GM12878 (cell line): ENCODE measurements around the gene C5orf15. TPM values are rescaled to one million over a fixed set of nuclear protein-coding genes. Genes with fewer than 3 reads are reported as not detected.

Source experiments
- ATAC-seq: fragments of 200-7000 bp; cut with Tn5 transposase; 3 replicates; pipeline ENCODE4 v1.9.1; 2020; ENCODE audit warnings: mild to moderate bottlenecking, moderate library complexity
- BruUV-seq: library from RNA; stranded (reverse); fragments of 400-500 nt; replicated peaks from 2 replicates; lab custom pipeline; 2021; lab: Mats Ljungman, UMichigan
- CTCF ChIA-PET: fragments of 300-600 bp; sonication (Branson Sonifier 250); formaldehyde crosslinking; extraction: SDS; loops from one replicate; lab custom pipeline; 2021; ENCODE audit warnings: inconsistent platforms; lab: Yijun Ruan, JAX
- POLR2A ChIA-PET: fragments of 350-600 bp; formaldehyde crosslinking; extraction: SDS; loops from one replicate; lab custom pipeline; 2021; ENCODE audit warnings: inconsistent platforms; lab: Charles Lee
- RAD21 ChIA-PET: fragments of 300-600 bp; sonication (Branson Sonifier 250); formaldehyde crosslinking; loops from one replicate; lab custom pipeline; 2023; ENCODE audit warnings: antibody characterized with exemption; ENCODE audit not compliant: unreplicated experiment; lab: Charles Lee
- SMC1A ChIA-PET: fragments of 300-600 bp; sonication (Branson Sonifier 250); formaldehyde crosslinking; loops from one replicate; lab custom pipeline; 2023; ENCODE audit not compliant: unreplicated experiment, uncharacterized antibody; lab: Charles Lee
- DNase-seq: peaks from one replicate; pipeline ENCODE4 v3.0.0-alpha.2; 2011; ENCODE audit warnings: low read depth, low spot score
- FAIRE-seq: peaks from 3 replicates; lab custom pipeline; 2011; peaks lifted over from hg19 to GRCh38; lab: Jason Lieb, UNC
- H2AFZ ChIP-seq: 2 replicates; pipeline ENCODE4 v1.6.0; 2011; ENCODE audit warnings: low read depth, low read length, control low read depth; ENCODE audit not compliant: control insufficient read depth
- H3K27ac ChIP-seq: 2 replicates; pipeline ENCODE4 v1.5.1; 2011; ENCODE audit warnings: control low read depth; ENCODE audit not compliant: control insufficient read depth, insufficient read depth
- H3K27me3 ChIP-seq, 2 experiments: replicated peaks in 1 of 2; 2 replicates each; pipeline versions ENCODE4 v1.6.0 to v1.6.1; 2011; ENCODE audit warnings: low read length in 1 of 2; ENCODE audit not compliant: control insufficient read depth in 2 of 2, insufficient read depth in 2 of 2
- H3K36me3 ChIP-seq, 2 experiments: 2 replicates each; pipeline ENCODE4 v1.5.1; 2011; ENCODE audit warnings: low read length in 1 of 2; ENCODE audit not compliant: control insufficient read depth in 2 of 2, insufficient read depth in 2 of 2
- H3K4me1 ChIP-seq: 2 replicates; pipeline ENCODE4 v1.6.1; 2011; ENCODE audit warnings: mild to moderate bottlenecking, low read length, moderate library complexity, mixed read lengths; ENCODE audit not compliant: control insufficient read depth, insufficient read depth
- H3K4me2 ChIP-seq: 2 replicates; pipeline ENCODE4 v1.6.0; 2011; ENCODE audit warnings: control low read depth; ENCODE audit not compliant: control insufficient read depth, insufficient read depth
- H3K4me3 ChIP-seq: fragments of 200-600 bp; sonication (generic); 2 replicates; pipeline ENCODE4 v1.5.1; 2016
- H3K79me2 ChIP-seq: 2 replicates; pipeline ENCODE4 v1.6.0; 2011; ENCODE audit warnings: low read length; ENCODE audit not compliant: control insufficient read depth, insufficient read depth
- H3K9ac ChIP-seq: 2 replicates; pipeline ENCODE4 v1.8.0; 2011; ENCODE audit warnings: low read length, control low read depth, mixed read lengths; ENCODE audit not compliant: control insufficient read depth, insufficient read depth
- H3K9me3 ChIP-seq: replicated peaks from 3 replicates; pipeline ENCODE4 v1.5.1; 2011; ENCODE audit warnings: mild to moderate bottlenecking, low read length; ENCODE audit not compliant: control insufficient read depth, insufficient read depth
- H4K20me1 ChIP-seq: 2 replicates; pipeline ENCODE4 v1.6.0; 2011; ENCODE audit not compliant: control insufficient read depth, insufficient read depth
- BMI1 ChIP-seq: fragments of 450-650 bp; IDR thresholded peaks from 2 replicates; pipeline ENCODE4 v1.6.1; 2016; ENCODE audit warnings: mild to moderate bottlenecking, moderate library complexity, borderline replicate concordance
- KLF5 ChIP-seq: fragments of 450-650 bp; IDR thresholded peaks from 2 replicates; pipeline ENCODE4 v1.6.1; 2014; ENCODE audit warnings: mild to moderate bottlenecking; ENCODE audit not compliant: partially characterized antibody
- MTA3 ChIP-seq: IDR thresholded peaks from 2 replicates; pipeline ENCODE4 v1.6.1; 2012; ENCODE audit warnings: low read length, inconsistent platforms, borderline replicate concordance
- USF1 ChIP-seq: IDR thresholded peaks from 2 replicates; pipeline ENCODE4 v1.6.1; 2011; ENCODE audit warnings: borderline replicate concordance, low read depth, mild to moderate bottlenecking, moderate library complexity, mixed read lengths, low read length; ENCODE audit not compliant: insufficient read depth; ENCODE audit errors: extremely low read length
- ZBTB11 ChIP-seq: fragments of 450-650 bp; formaldehyde crosslinking; IDR thresholded peaks from 2 replicates; pipeline ENCODE4 v1.5.0; 2022; ENCODE audit warnings: mild to moderate bottlenecking, missing genetic modification characterization
- WGBS: methylation state at CpG from one replicate; pipeline ENCODE4 v1.1.6; 2016; ENCODE audit warnings: low lambda C conversion rate; ENCODE audit not compliant: insufficient replicate concordance, insufficient coverage; ENCODE audit errors: missing lambda C conversion rate; 5-methylcytosine and 5-hydroxymethylcytosine counted together
- in situ Hi-C: fragments of 300-500 bp; cut with MboI; formaldehyde crosslinking; loops from 9 replicates; pipeline ENCODE4 v1.14.3; 2018; ENCODE audit warnings: mixed read lengths
- intact Hi-C: fragments of 100-400 bp; cut with micrococcal nuclease; formaldehyde crosslinking; loops from one replicate; pipeline ENCODE4 v1.14.2; 2022; ENCODE audit not compliant: unreplicated experiment
- polyA plus RNA-seq, 11 experiments: library from polyadenylated mRNA; depleted of rRNA in 4 of 11; unstranded in 6 of 11; stranded (reverse) in 5 of 11; fragments of >200 nt; fragmentation: Nextera tagmentation in 4 of 11; fragmentation: Illumina TruSeq in 1 of 11; extraction: Ambion mirVana in 4 of 11; extraction: Trizol in 1 of 11; gene quantifications; 1 replicate in 1 of 11; 2 replicates in 10 of 11; pipeline versions ENCODE4 v1.2.1 to v1.2.3, GENCODE V29; 2011 to 2016; ENCODE audit warnings: inconsistent platforms in 2 of 11, missing spikeins in 2 of 11, low read depth in 1 of 11
- total RNA-seq, 4 experiments: library from RNA; depleted of rRNA in 3 of 4; stranded (reverse); fragments of >200 nt in 3 of 4; fragmentation: Illumina TruSeq in 1 of 4; extraction: Trizol in 1 of 4; gene quantifications; 2 replicates each; pipeline versions ENCODE4 v1.2.1 to v1.2.3, GENCODE V29; 2013 to 2021

The C5orf15 gene
- total and polyA plus RNA-seq, 10 of the 15 experiments (the other 5 are each of a cell fraction or from before 2014, with no cell fraction given), result 21.7 to 69.6 (median 46.0) TPM

GRCh38 chr5:133953568-133954145 lies 14.8 kb downstream of the C5orf15 start:
- ATAC-seq (no peak), FAIRE-seq (no peak), DNase-seq (no peak)
- Histone ChIP-seq H3K27ac (no peak overlapping the region), H3K27me3 (no peaks in the 10 kb centered on the region), H3K9ac (no peak overlapping the region), H3K4me3 (no peak overlapping the region), H4K20me1 (no peaks in the 10 kb centered on the region), H3K36me3 (peaks cover 1 to 11% of the 10 kb centered on the region in 2 experiments; a peak in 1 of 4 replicates), H2AFZ (no peak overlapping the region), H3K4me1 (peaks cover 13% of the 10 kb centered on the region), H3K79me2 (peaks cover 3% of the 10 kb centered on the region), H3K9me3 (no peaks in the 10 kb centered on the region), H3K4me2 (no peak overlapping the region)
- in situ Hi-C loops, result no loop called here
- TF ChIP-seq BMI1, result no peak
- TF ChIP-seq KLF5, result no peak
- TF ChIP-seq ZBTB11 (CRISPR knock-in tag), result no peak
- TF ChIP-seq USF1, result no peak
- TF ChIP-seq MTA3, result no peak
- BruUV-seq, result no TSS peak
- SMC1A ChIA-PET, result interaction anchor here (1.1 to 2.6 kb wide), 6 partner anchors 9 to 43 kb away, joined by 3 to 10 read pairs (median 4); no protein-coding TSS in a partner anchor
- intact Hi-C loops, result no loop called here
- 87% methylated on average over 10 of the region's 10 CpGs for WGBS
- CTCF ChIA-PET, result interaction anchor here (0.9 to 1.9 kb wide), 2 partner anchors 9 to 472 kb away, joined by 4 to 8 read pairs; no protein-coding TSS in a partner anchor
- POLR2A ChIA-PET, result interaction anchor here (1.6 kb wide), 1 partner anchor 15 kb away, joined by 5 read pairs; no protein-coding TSS in a partner anchor
- RAD21 ChIA-PET, result no interaction called here
